HCT116 (cell line): Measurements from ENCODE around the gene ERC2.

ENCODE experiments used
- ATF3 ChIP-seq: IDR thresholded peaks from 2 replicates; pipeline ENCODE4 v1.6.1; 2012
- CTCF ChIP-seq, 3 experiments: fragments of 200-600 bp in 1 of 3; sonication (generic) in 1 of 3; IDR thresholded peaks in 2 of 3; conservative IDR thresholded peaks in 1 of 3; 2 replicates each; pipeline ENCODE4 v1.5.1; 2012 to 2017; ENCODE audit warnings: low read depth in 2 of 3, low read length in 2 of 3, antibody characterized with exemption in 1 of 3, borderline replicate concordance in 1 of 3, control low read depth in 1 of 3, mild to moderate bottlenecking in 1 of 3, mixed read lengths in 1 of 3, mixed run types in 1 of 3, moderate library complexity in 1 of 3; ENCODE audit not compliant: insufficient read depth in 1 of 3
- EZH2 ChIP-seq: fragments of 200-600 bp; sonication (generic); IDR thresholded peaks from 2 replicates; pipeline ENCODE4 v1.6.1; 2017; ENCODE audit warnings: antibody characterized with exemption, mixed run types
- EZH2phosphoT487 ChIP-seq: fragments of 200-600 bp; IDR thresholded peaks from 2 replicates; pipeline ENCODE4 v1.6.1; 2018; ENCODE audit warnings: antibody characterized with exemption, borderline replicate concordance
- JUND ChIP-seq: IDR thresholded peaks from 2 replicates; pipeline ENCODE4 v1.6.1; 2012
- MAX ChIP-seq: IDR thresholded peaks from 2 replicates; pipeline ENCODE4 v1.6.1; 2012
- POLR2A ChIP-seq: IDR thresholded peaks from 2 replicates; pipeline ENCODE4 v1.7.0; 2011; ENCODE audit warnings: borderline replicate concordance; ENCODE audit not compliant: insufficient read depth, insufficient read length; ENCODE audit errors: extremely low read depth
- POLR2AphosphoS5 ChIP-seq: IDR thresholded peaks from 2 replicates; pipeline ENCODE4 v1.6.1; 2011; ENCODE audit warnings: mild to moderate bottlenecking, low read depth, low read length, moderate library complexity
- REST ChIP-seq: IDR thresholded peaks from 2 replicates; pipeline ENCODE4 v1.6.1; 2012; ENCODE audit warnings: low read depth
- SIN3A ChIP-seq: IDR thresholded peaks from 2 replicates; pipeline ENCODE4 v1.6.1; 2012; ENCODE audit warnings: low read depth
- SP1 ChIP-seq: IDR thresholded peaks from 2 replicates; pipeline ENCODE4 v1.6.1; 2012; ENCODE audit warnings: low read depth
- SRF ChIP-seq: IDR thresholded peaks from 2 replicates; pipeline ENCODE4 v1.6.1; 2012; ENCODE audit warnings: low read depth
- YY1 ChIP-seq: IDR thresholded peaks from 2 replicates; pipeline ENCODE4 v1.6.1; 2011; ENCODE audit warnings: low read length, low read depth, moderate library complexity, mild to moderate bottlenecking; ENCODE audit not compliant: insufficient replicate concordance; ENCODE audit errors: extremely low read depth
- ZBTB33 ChIP-seq: IDR thresholded peaks from 2 replicates; pipeline ENCODE4 v1.6.1; 2011; ENCODE audit warnings: mild to moderate bottlenecking, low read length, moderate library complexity; ENCODE audit not compliant: insufficient replicate concordance; ENCODE audit errors: extremely low read depth

- TF ChIP-seq CTCF (IDR thresholded peaks at IDR 0.05 in 2 of 3, conservative IDR thresholded peaks at IDR 0.05 in 1 of 3; ENCODE audit: borderline replicate concordance in 1 of 3, insufficient read depth in 1 of 3, low read depth in 2 of 3, low read length in 2 of 3): no peak
- TF ChIP-seq YY1: no peak
- TF ChIP-seq JUND: no peak
- TF ChIP-seq POLR2AphosphoS5: no peak
- TF ChIP-seq MAX: no peak
- TF ChIP-seq EZH2: no peak
- TF ChIP-seq SRF: no peak
- no peak for TF ChIP-seq POLR2A
- no peak for TF ChIP-seq ZBTB33
- TF ChIP-seq EZH2phosphoT487: no peak
- no peak for TF ChIP-seq REST
- no peak for TF ChIP-seq ATF3
- no peak for TF ChIP-seq SP1
- TF ChIP-seq SIN3A: no peak
Observed at GRCh38 chr3:55906896-55907295, 561.4 kb downstream of the ERC2 start.
